ENCODE results near the gene FDX2.

Gene FDX2

DNA sequence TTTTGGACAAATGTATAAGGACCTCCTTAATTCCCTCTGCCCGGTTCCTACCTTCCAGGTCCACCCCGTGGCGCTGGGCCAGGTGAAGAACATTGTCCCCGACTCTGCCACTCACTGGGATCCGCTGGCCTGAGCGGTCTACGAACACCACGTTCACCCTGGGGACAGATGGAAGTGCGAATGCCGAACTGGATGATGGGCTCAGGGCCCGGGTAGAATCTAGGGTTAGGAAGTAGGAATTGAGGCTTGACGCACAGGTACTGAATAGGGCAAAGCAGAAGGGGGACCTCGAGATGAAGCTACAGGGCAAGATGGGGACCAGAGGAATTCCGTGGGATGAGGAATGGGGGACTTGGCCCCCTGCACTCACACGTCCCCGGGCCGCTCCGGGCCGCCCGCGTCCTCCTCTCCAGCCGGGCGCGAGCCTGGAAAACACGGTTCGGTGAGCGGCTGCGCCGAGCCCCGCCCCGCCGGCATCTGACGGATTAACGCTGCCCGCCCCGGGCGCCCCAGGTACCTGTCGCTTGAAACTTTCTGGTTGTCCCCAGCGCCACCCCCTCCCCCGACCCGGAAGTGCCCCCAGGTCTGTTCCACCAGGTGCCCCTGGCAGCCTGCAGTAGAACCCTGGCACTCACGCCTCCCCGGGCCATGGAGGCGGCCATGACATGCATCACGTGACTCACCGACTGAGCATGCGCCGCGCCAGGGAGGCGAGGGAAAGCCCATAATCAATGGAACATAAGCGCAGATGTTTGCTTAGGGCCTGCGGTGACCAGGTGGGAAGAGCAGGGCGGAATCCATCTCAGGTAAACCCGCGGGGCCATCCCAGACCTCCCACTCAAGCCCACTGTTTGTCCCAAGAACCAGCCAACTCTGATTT is at the start of gene FDX2:
Gene FDX2, minus strand, starts transcription at position 681 of the 880 bp plus-strand sequence. Its CDS starts 19 bp downstream, at position 662.
- Mint-ChIP-seq H3K27me3 (no peaks in the 10 kb centered on the region), H3K4me1 (peaks cover 18% of the 10 kb centered on the region), H3K27ac (peak within 1 kb of the TSS; percentile 28), H3K4me3 (peak within 1 kb of the TSS; percentile 78), H3K9me3 (no peaks in the 10 kb centered on the region), H3K36me3 (peaks cover 22% of the 10 kb centered on the region)
- peak; percentile 93 for DNase-seq
- CTCF ChIA-PET: interaction anchor here (0.6 to 2.2 kb wide), 3 partner anchors 9 to 73 kb away, joined by 4 to 6 read pairs (median 5); no protein-coding TSS in a partner anchor

DNA sequence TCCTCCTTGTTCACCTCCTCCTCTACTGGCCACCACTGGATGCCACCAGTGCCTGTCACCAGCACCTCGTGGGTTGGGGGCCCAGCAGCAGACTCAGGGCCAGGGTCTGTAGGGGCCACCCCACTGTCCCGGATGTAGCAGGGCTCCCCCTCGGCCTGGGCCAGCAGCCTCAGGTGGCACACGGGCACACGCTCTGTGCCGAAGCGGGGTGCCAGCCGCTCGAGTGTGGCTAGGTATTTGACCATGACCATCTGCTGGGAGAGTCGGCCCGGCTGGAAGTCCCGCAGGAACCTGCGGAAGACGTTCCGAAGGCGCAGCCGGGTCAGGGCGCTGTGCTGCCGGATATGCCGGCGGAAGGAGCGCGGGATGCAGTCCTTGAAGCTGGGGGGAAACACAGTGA is 49.7 kb upstream of the FDX2 start:
- H3K4me3 Mint-ChIP-seq: no peak overlapping the region
- CTCF ChIA-PET: no interaction called here
- peaks cover 52% of the 10 kb centered on the region for H3K36me3 Mint-ChIP-seq

GRCh38 chr19:10364644-10365043 is 48.8 kb upstream of the FDX2 start:
- H3K36me3 Mint-ChIP-seq: peaks cover 48% of the 10 kb centered on the region

More for the DNA sequence above, 49.7 kb upstream of the FDX2 start:
- no peak for DNase-seq
- Mint-ChIP-seq H3K9me3 (no peaks in the 10 kb centered on the region), H3K27me3 (no peaks in the 10 kb centered on the region), H3K4me1 (peaks cover 2% of the 10 kb centered on the region), H3K27ac (no peak overlapping the region)

DNA sequence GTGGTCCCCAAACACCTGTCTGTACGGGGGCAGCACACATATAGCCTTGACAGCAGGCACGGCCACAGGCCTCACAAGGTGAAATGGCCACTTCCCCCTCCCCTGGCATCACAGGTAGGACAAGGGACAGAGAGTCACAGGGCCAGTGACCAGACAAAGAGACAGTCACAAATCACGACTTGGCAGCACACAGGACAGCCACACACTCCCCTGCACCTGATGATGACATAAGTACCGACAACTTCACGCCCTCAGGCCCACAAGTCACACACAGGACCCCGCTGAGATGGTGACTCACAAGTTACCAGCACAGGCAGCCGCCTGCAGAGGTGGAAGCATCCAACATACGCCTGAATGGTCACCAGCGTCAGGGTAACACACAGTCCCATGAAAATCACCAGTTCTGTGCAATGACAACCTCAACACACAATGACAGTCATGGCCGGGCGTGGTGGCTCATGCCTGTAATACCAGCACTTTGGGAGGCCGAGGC is 48.0 kb upstream of the FDX2 start:
- Mint-ChIP-seq H3K27me3 (no peaks in the 10 kb centered on the region), H3K36me3 (peaks cover 44% of the 10 kb centered on the region), H3K4me3 (no peak overlapping the region), H3K9me3 (no peaks in the 10 kb centered on the region), H3K4me1 (no peaks in the 10 kb centered on the region), H3K27ac (no peak overlapping the region)
- DNase-seq: no peak
- CTCF ChIA-PET: no interaction called here

More at GRCh38 chr19:10364644-10365043, 48.8 kb upstream of the FDX2 start:
- no peaks in the 10 kb centered on the region for H3K9me3 Mint-ChIP-seq
- no peak overlapping the region for H3K4me3 Mint-ChIP-seq
- CTCF ChIA-PET: no interaction called here
- no peaks in the 10 kb centered on the region for H3K27me3 Mint-ChIP-seq
- H3K4me1 Mint-ChIP-seq: peaks cover 2% of the 10 kb centered on the region
- H3K27ac Mint-ChIP-seq: no peak overlapping the region
- DNase-seq: no peak

- Mint-ChIP-seq H3K27ac (no peak overlapping the region), H3K4me1 (no peaks in the 10 kb centered on the region), H3K27me3 (no peaks in the 10 kb centered on the region), H3K4me3 (no peak overlapping the region), H3K9me3 (no peaks in the 10 kb centered on the region), H3K36me3 (peaks cover 40% of the 10 kb centered on the region)
- no peak for DNase-seq
- CTCF ChIA-PET: no interaction called here
Observed at GRCh38 chr19:10362259-10362658, 46.4 kb upstream of the FDX2 start.

- H3K27me3 Mint-ChIP-seq: no peaks in the 10 kb centered on the region
- H3K4me1 Mint-ChIP-seq: no peaks in the 10 kb centered on the region
- H3K27ac Mint-ChIP-seq: no peak overlapping the region
- H3K4me3 Mint-ChIP-seq: no peak overlapping the region
- H3K36me3 Mint-ChIP-seq: peaks cover 40% of the 10 kb centered on the region
- DNase-seq: no peak
- CTCF ChIA-PET: no interaction called here
- no peaks in the 10 kb centered on the region for H3K9me3 Mint-ChIP-seq
Observed at GRCh38 chr19:10361569-10362011, 45.8 kb upstream of the FDX2 start.

GRCh38 chr19:10356431-10356830 is 40.6 kb upstream of the FDX2 start:
- H3K4me3 Mint-ChIP-seq: no peak overlapping the region
- H3K36me3 Mint-ChIP-seq: peaks cover 47% of the 10 kb centered on the region
- H3K27ac Mint-ChIP-seq: peak overlapping the region; percentile 45
- DNase-seq: no peak
- CTCF ChIA-PET: interaction anchor here (1.0 kb wide), 1 partner anchor 32 kb away, joined by 3 read pairs; no protein-coding TSS in a partner anchor
- no peaks in the 10 kb centered on the region for H3K9me3 Mint-ChIP-seq
- no peaks in the 10 kb centered on the region for H3K27me3 Mint-ChIP-seq
- no peaks in the 10 kb centered on the region for H3K4me1 Mint-ChIP-seq

DNA sequence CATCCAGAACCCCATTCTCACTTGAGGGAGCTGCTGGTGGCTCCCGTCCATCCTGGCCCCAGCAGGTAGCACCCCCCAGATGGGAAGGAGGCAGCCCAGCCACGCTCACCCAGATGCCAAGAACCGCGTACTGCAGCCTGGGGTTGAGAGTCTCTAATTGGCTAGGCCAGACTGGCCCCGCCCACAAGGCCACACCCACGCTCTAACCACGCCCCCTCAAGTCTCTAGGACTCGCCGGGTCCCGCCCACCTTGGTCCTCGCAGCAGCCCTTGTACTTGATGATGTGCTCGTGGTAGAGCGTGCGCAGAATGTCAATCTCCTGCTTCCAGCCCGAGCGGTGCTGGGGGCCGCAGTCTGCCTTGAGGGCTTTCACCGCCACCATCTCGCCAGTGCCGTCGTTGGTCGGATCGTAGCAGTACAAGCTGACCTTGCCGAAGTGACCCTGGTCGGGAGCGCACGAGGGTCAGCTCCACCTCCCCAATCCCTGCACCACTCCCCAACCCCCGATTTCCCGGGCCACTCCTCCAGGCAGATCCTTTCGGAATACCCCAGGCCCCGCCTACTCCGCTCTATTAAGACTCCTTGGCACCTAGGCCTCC is 38.1 kb upstream of the FDX2 start:
- Mint-ChIP-seq H3K27ac (no peak overlapping the region), H3K4me1 (no peaks in the 10 kb centered on the region), H3K36me3 (peaks cover 37% of the 10 kb centered on the region), H3K9me3 (no peaks in the 10 kb centered on the region), H3K4me3 (no peak overlapping the region), H3K27me3 (no peaks in the 10 kb centered on the region)
- peak; percentile 55 for DNase-seq
- CTCF ChIA-PET: no interaction called here

GRCh38 chr19:10352764-10353671 is 37.2 kb upstream of the FDX2 start:
- Mint-ChIP-seq H3K9me3 (no peaks in the 10 kb centered on the region), H3K27me3 (no peaks in the 10 kb centered on the region), H3K27ac (no peak overlapping the region), H3K4me1 (no peaks in the 10 kb centered on the region), H3K36me3 (peaks cover 37% of the 10 kb centered on the region), H3K4me3 (no peak overlapping the region)
- CTCF ChIA-PET: no interaction called here
- no peak for DNase-seq

DNA sequence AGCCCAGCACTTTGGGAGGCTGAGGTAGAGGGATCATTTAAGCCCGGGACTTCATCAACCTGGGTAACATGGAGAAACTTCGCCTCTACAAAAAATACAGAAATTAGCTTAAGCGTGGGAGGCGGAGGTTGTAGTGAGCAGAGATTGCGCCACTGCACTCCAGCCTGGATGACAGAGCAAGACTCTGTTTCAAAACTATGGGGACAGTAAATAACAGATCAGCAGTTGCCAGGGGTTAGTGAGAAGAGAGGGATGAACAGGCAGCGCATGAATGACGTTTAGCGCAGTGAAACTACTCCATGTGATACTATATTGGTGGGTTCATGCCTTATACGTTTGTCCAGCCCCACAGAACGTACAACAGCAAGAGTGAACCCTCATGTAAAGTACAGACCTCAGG is 30.7 kb upstream of the FDX2 start:
- Mint-ChIP-seq H3K36me3 (peaks cover 5% of the 10 kb centered on the region), H3K27me3 (no peaks in the 10 kb centered on the region), H3K4me1 (no peaks in the 10 kb centered on the region), H3K4me3 (no peak overlapping the region), H3K9me3 (no peaks in the 10 kb centered on the region), H3K27ac (no peak overlapping the region)
- no peak for DNase-seq
- CTCF ChIA-PET: no interaction called here

- peaks cover 9% of the 10 kb centered on the region for H3K4me1 Mint-ChIP-seq
- no peak for DNase-seq
- CTCF ChIA-PET: interaction anchor here (0.6 to 1.4 kb wide), 2 partner anchors 12 to 24 kb away, joined by 3 read pairs; partner anchors contain the start of gene RAVER1
- no peaks in the 10 kb centered on the region for H3K27me3 Mint-ChIP-seq
- no peaks in the 10 kb centered on the region for H3K9me3 Mint-ChIP-seq
- H3K4me3 Mint-ChIP-seq: no peak overlapping the region
- H3K36me3 Mint-ChIP-seq: no peaks in the 10 kb centered on the region
- H3K27ac Mint-ChIP-seq: no peak overlapping the region
Observed at GRCh38 chr19:10344780-10345179, 29.0 kb upstream of the FDX2 start.

DNA sequence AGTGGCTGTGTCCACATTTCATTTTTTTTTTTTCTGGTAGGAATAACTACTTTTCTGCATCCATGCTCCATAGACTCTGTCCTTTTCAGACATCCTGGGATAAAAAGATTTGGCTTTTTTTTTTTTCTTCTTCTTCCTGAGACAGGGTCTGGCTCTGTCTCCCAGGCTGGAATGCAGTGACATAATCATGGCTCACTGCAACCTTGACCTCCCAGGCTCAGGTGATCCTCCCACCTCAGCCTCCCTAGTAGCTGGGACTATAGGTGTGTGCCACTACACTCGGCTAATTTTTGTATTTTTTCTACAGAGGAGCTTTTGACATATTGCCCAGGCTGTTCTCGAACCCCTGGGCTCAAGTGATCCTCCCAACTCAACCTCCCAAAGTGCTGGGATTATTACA is 27.7 kb upstream of the FDX2 start:
- CTCF ChIA-PET: interaction anchor here (0.6 kb wide), 1 partner anchor 73 kb away, joined by 3 read pairs; the partner anchor contains the start of gene ICAM1
- DNase-seq: no peak
- no peaks in the 10 kb centered on the region for H3K9me3 Mint-ChIP-seq
- H3K4me3 Mint-ChIP-seq: no peak overlapping the region
- H3K27ac Mint-ChIP-seq: no peak overlapping the region
- H3K4me1 Mint-ChIP-seq: peaks cover 22% of the 10 kb centered on the region
- peaks cover 6% of the 10 kb centered on the region for H3K36me3 Mint-ChIP-seq
- H3K27me3 Mint-ChIP-seq: no peaks in the 10 kb centered on the region

DNA sequence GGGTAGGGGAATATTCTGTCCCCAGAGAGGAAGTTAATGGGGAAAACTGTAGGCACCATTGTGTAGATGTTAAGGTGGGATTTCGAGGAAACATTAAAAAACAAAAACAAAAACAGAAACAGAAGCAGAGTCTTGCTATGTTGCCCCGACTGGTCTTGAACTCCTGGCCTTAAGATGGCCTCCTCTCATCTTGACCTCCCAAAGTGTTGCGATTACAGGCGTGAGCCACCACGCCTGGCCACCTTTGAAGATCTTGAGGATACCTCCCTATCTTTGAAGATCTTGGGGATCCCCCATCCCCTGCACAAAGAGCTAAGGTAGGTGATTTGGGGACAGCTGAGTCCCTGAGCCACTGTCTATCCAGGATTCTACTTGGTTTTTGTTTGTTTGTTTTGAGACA is 24.2 kb upstream of the FDX2 start:
- CTCF ChIA-PET: interaction anchor here (0.5 to 0.8 kb wide), 2 partner anchors 9 to 42 kb away, joined by 3 read pairs; no protein-coding TSS in a partner anchor
- no peak for DNase-seq
- peak overlapping the region; percentile 98 for H3K4me3 Mint-ChIP-seq
- peak overlapping the region; percentile 91 for H3K27ac Mint-ChIP-seq
- H3K27me3 Mint-ChIP-seq: no peaks in the 10 kb centered on the region
- H3K4me1 Mint-ChIP-seq: peaks cover 39% of the 10 kb centered on the region
- H3K36me3 Mint-ChIP-seq: peaks cover 19% of the 10 kb centered on the region
- no peaks in the 10 kb centered on the region for H3K9me3 Mint-ChIP-seq
